H9 (cell line): Measurements from ENCODE around the gene TCF25. TPM values are rescaled to one million over a fixed set of nuclear protein-coding genes. Genes with fewer than 3 reads are reported as not detected.

ENCODE experiments used
- DNase-seq: peaks from one replicate; pipeline ENCODE4 v3.0.0-alpha.2; 2017
- H2AFZ ChIP-seq: one replicate; pipeline ENCODE4 v1.6.1; 2013; ENCODE audit warnings: mild to moderate bottlenecking, low read length, control low read depth, moderate library complexity
- H2AK5ac ChIP-seq: 2 replicates; pipeline ENCODE4 v1.6.1; 2013; ENCODE audit warnings: low read length, control low read depth, mixed read lengths; ENCODE audit not compliant: insufficient read length
- H2BK120ac ChIP-seq: one replicate; pipeline ENCODE4 v1.6.1; 2013; ENCODE audit warnings: low read depth, mild to moderate bottlenecking, low read length, control low read depth, inconsistent platforms; ENCODE audit not compliant: poor library complexity, severe bottlenecking
- H2BK12ac ChIP-seq: 2 replicates; pipeline ENCODE4 v1.6.1; 2013; ENCODE audit warnings: low read length, control low read depth, mixed read lengths, low read depth; ENCODE audit not compliant: insufficient read length
- H2BK15ac ChIP-seq: 2 replicates; pipeline ENCODE4 v1.6.1; 2013; ENCODE audit warnings: low read depth, low read length, control low read depth
- H2BK20ac ChIP-seq: one replicate; pipeline ENCODE4 v1.6.1; 2013; ENCODE audit warnings: low read depth, mild to moderate bottlenecking, low read length, control low read depth, inconsistent platforms; ENCODE audit not compliant: poor library complexity, severe bottlenecking
- H2BK5ac ChIP-seq: 2 replicates; pipeline ENCODE4 v1.6.1; 2013; ENCODE audit warnings: low read length, control low read depth, mixed read lengths; ENCODE audit not compliant: insufficient read length
- H3K14ac ChIP-seq: 2 replicates; pipeline ENCODE4 v1.6.1; 2013; ENCODE audit warnings: low read length, control low read depth; ENCODE audit not compliant: insufficient read depth
- H3K18ac ChIP-seq: 2 replicates; pipeline ENCODE4 v1.6.1; 2013; ENCODE audit warnings: low read depth, mild to moderate bottlenecking, mixed read lengths, low read length, control low read depth; ENCODE audit not compliant: insufficient read length
- H3K23ac ChIP-seq: 2 replicates; pipeline ENCODE4 v1.6.1; 2013; ENCODE audit warnings: low read length, control low read depth, mixed read lengths, low read depth; ENCODE audit not compliant: insufficient read length
- H3K23me2 ChIP-seq: 2 replicates; pipeline ENCODE4 v1.6.1; 2013; ENCODE audit warnings: low read depth, mild to moderate bottlenecking, mixed read lengths, low read length, control low read depth; ENCODE audit not compliant: insufficient read length, poor library complexity, severe bottlenecking
- H3K27ac ChIP-seq: 2 replicates; pipeline ENCODE4 v1.5.1; 2013; ENCODE audit warnings: low read length, control low read depth, mixed read lengths, low read depth; ENCODE audit not compliant: insufficient read length
- H3K27me3 ChIP-seq: 2 replicates; pipeline ENCODE4 v1.6.1; 2013; ENCODE audit warnings: low read length, control low read depth, inconsistent platforms; ENCODE audit not compliant: insufficient read depth
- H3K4ac ChIP-seq: 2 replicates; pipeline ENCODE4 v1.6.1; 2013; ENCODE audit warnings: low read depth, mild to moderate bottlenecking, control low read depth, inconsistent platforms, low read length, moderate library complexity
- H3K4me1 ChIP-seq: 2 replicates; pipeline ENCODE4 v1.6.1; 2013; ENCODE audit warnings: low read length, control low read depth, inconsistent platforms; ENCODE audit not compliant: insufficient read depth
- H3K4me2 ChIP-seq: 2 replicates; pipeline ENCODE4 v1.6.1; 2013; ENCODE audit warnings: low read length, control low read depth, mixed read lengths; ENCODE audit not compliant: insufficient read length, insufficient read depth
- H3K56ac ChIP-seq: 2 replicates; pipeline ENCODE4 v1.6.1; 2013; ENCODE audit warnings: low read depth, mild to moderate bottlenecking, mixed read lengths, low read length, control low read depth; ENCODE audit not compliant: insufficient read length
- H3K79me1 ChIP-seq: 2 replicates; pipeline ENCODE4 v1.6.1; 2013; ENCODE audit warnings: low read depth, mild to moderate bottlenecking, moderate library complexity, low read length, control low read depth, inconsistent platforms; ENCODE audit not compliant: insufficient read depth, poor library complexity, severe bottlenecking
- H3K79me2 ChIP-seq: 2 replicates; pipeline ENCODE4 v1.6.1; 2013; ENCODE audit warnings: low read length, control low read depth, inconsistent platforms; ENCODE audit not compliant: insufficient read depth
- H3K9ac ChIP-seq: 2 replicates; pipeline ENCODE4 v1.6.1; 2013; ENCODE audit warnings: low read length, control low read depth, mixed read lengths; ENCODE audit not compliant: insufficient read length; ENCODE audit errors: extremely low read depth
- H3K9me3 ChIP-seq: one replicate; pipeline ENCODE4 v1.6.1; 2013; ENCODE audit warnings: low read depth, low read length, inconsistent platforms; ENCODE audit not compliant: control insufficient read depth
- H3T11ph ChIP-seq: one replicate; pipeline ENCODE4 v1.6.1; 2013; ENCODE audit warnings: mild to moderate bottlenecking, low read length, control low read depth, inconsistent platforms
- H4K20me1 ChIP-seq: one replicate; pipeline ENCODE4 v1.6.1; 2013; ENCODE audit not compliant: control insufficient read depth, insufficient read length, insufficient read depth
- H4K5ac ChIP-seq: 2 replicates; pipeline ENCODE4 v1.6.1; 2013; ENCODE audit warnings: low read depth, mild to moderate bottlenecking, mixed read lengths, low read length, control low read depth; ENCODE audit not compliant: insufficient read length
- H4K8ac ChIP-seq: replicated peaks from 2 replicates; pipeline ENCODE4 v1.6.1; 2013; ENCODE audit warnings: low read length, control low read depth, mixed read lengths, low read depth; ENCODE audit not compliant: insufficient read length
- H4K91ac ChIP-seq: 2 replicates; pipeline ENCODE4 v1.6.1; 2013; ENCODE audit warnings: low read depth, mild to moderate bottlenecking, moderate library complexity, mixed read lengths, low read length, control low read depth; ENCODE audit not compliant: insufficient read length
- H3K27ac Mint-ChIP-seq, 3 experiments: 2 replicates in 2 of 3; 3 replicates in 1 of 3; pipeline ENCODE4 v1.8.0; 2020 to 2021; ENCODE audit warnings: mixed read lengths in 3 of 3, mild to moderate bottlenecking in 1 of 3, moderate library complexity in 1 of 3
- H3K27me3 Mint-ChIP-seq: 2 replicates; pipeline ENCODE4 v1.8.0; 2021; ENCODE audit warnings: low read depth, mild to moderate bottlenecking, moderate library complexity, mixed read lengths
- H3K36me3 Mint-ChIP-seq, 3 experiments: 2 replicates in 2 of 3; 3 replicates in 1 of 3; pipeline ENCODE4 v1.8.0; 2020 to 2021; ENCODE audit warnings: low read depth in 3 of 3, mixed read lengths in 3 of 3; ENCODE audit not compliant: insufficient read depth in 1 of 3
- H3K4me1 Mint-ChIP-seq, 2 experiments: 2 replicates each; pipeline ENCODE4 v1.8.0; 2020; ENCODE audit warnings: mixed read lengths in 2 of 2
- H3K4me3 Mint-ChIP-seq, 2 experiments: 2 replicates in 1 of 2; 3 replicates in 1 of 2; pipeline ENCODE4 v1.8.0; 2020 to 2021; ENCODE audit warnings: mild to moderate bottlenecking in 2 of 2, mixed read lengths in 2 of 2, moderate library complexity in 1 of 2
- H3K9me3 Mint-ChIP-seq, 2 experiments: 2 replicates in 1 of 2; 3 replicates in 1 of 2; pipeline ENCODE4 v1.8.0; 2020; ENCODE audit warnings: mild to moderate bottlenecking in 2 of 2, mixed read lengths in 2 of 2, moderate library complexity in 1 of 2
- CTCF ChIP-seq: fragments of 200-600 bp; sonication (generic); conservative IDR thresholded peaks from 3 replicates; pipeline ENCODE4 v1.8.0; 2021; ENCODE audit warnings: antibody characterized with exemption, mild to moderate bottlenecking
- WGBS: extraction: QIAGEN DNeasy Blood & Tissue Kit; methylation state at CpG from one replicate; pipeline ENCODE4 v1.1.7; 2013; ENCODE audit warnings: missing lambda C conversion rate, low lambda C conversion rate, mixed read lengths; ENCODE audit not compliant: insufficient read length; ENCODE audit errors: extremely low coverage; 5-methylcytosine and 5-hydroxymethylcytosine counted together
- total RNA-seq: library from RNA; stranded (reverse); gene quantifications from 2 replicates; pipeline ENCODE4 v1.2.1, GENCODE V29; 2021

TCF25 gene
- total RNA-seq, 1 experiment from 2014 or later = 109 TPM

DNA sequence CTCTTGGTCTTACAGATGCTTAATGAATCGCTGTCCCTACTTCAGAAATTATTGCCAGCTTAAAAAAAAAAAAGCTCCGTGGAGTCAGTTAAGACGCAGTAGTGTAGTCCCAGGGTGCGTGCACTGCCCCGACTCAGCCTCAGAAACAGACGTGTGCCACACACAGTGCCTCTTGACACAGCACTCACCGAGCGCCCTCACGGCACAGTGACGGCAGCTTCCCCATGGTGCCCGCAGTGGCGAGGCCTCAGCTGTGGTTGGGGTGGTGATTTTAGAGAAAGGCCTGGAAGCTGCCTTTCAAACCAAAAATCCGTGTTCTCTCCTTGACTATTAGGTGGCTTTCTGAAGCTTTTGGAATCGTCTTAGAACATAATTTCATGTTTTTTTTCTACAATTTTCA is 13.9 kb downstream of the TCF25 start:
- no peak overlapping the region for H3K18ac ChIP-seq
- no peak for TF ChIP-seq CTCF
- no peak overlapping the region for H3T11ph ChIP-seq
- no peak overlapping the region for H3K4me3 Mint-ChIP-seq
- H3K56ac ChIP-seq = no peak overlapping the region
- H3K14ac ChIP-seq = no peak overlapping the region
- no peaks in the 10 kb centered on the region for H3K27me3 ChIP-seq
- no peaks in the 10 kb centered on the region for H3K4me1 ChIP-seq
- no peak overlapping the region for H4K5ac ChIP-seq
- no peak overlapping the region for H3K4ac ChIP-seq
- no peaks in the 10 kb centered on the region for H3K4me1 Mint-ChIP-seq
- no peak overlapping the region for H2BK12ac ChIP-seq
- no peak overlapping the region for H4K8ac ChIP-seq
- H2BK5ac ChIP-seq = no peak overlapping the region
- no peak overlapping the region for H2BK15ac ChIP-seq
- no peaks in the 10 kb centered on the region for H4K20me1 ChIP-seq
- no peak overlapping the region for H4K91ac ChIP-seq
- H3K79me2 ChIP-seq = no peaks in the 10 kb centered on the region; the same call in 1 of the 2 replicates
- no peak for DNase-seq
- no peaks in the 10 kb centered on the region for H3K79me1 ChIP-seq
- H3K9ac ChIP-seq = no peak overlapping the region
- H3K36me3 Mint-ChIP-seq = peaks cover 32 to 78% (median 74%) of the 10 kb centered on the region in 3 experiments
- H3K4me2 ChIP-seq = no peak overlapping the region
- no CpG with 5 or more reads among the region's 14 CpGs for WGBS
- H3K23me2 ChIP-seq = no peaks in the 10 kb centered on the region
- H3K27me3 Mint-ChIP-seq = no peaks in the 10 kb centered on the region
- H3K23ac ChIP-seq = no peak overlapping the region
- H3K27ac Mint-ChIP-seq = no peak overlapping the region
- H2BK120ac ChIP-seq = no peak overlapping the region
- H3K9me3 ChIP-seq = no peaks in the 10 kb centered on the region
- H2AK5ac ChIP-seq = no peak overlapping the region
- no peak overlapping the region for H3K27ac ChIP-seq
- no peaks in the 10 kb centered on the region for H3K9me3 Mint-ChIP-seq
- no peak overlapping the region for H2BK20ac ChIP-seq
- H2AFZ ChIP-seq = no peak overlapping the region
